ENCODE data around the gene SCLY. TPM values are rescaled to one million over a fixed set of nuclear protein-coding genes. Genes with fewer than 3 reads are reported as not detected.

The SCLY gene
- total RNA-seq, 1 experiment from 2014 or later = 28.7 TPM

- Histone ChIP-seq H2AFZ (ENCODE audit: low read depth, low read length, poor library complexity, severe bottlenecking) (no peak overlapping the region), H3K4me2 (ENCODE audit: low read length) (no peak overlapping the region), H3K79me2 (ENCODE audit: insufficient read depth, low read length) (no peaks in the 10 kb centered on the region), H3K27ac (ENCODE audit: low read depth, low read length) (no peak overlapping the region), H3K4me3 (replicated peaks in 1 of 2; ENCODE audit: low read depth in 1 of 2, low read length in 2 of 2) (no peak overlapping the region), H4K20me1 (ENCODE audit: insufficient read depth) (no peaks in the 10 kb centered on the region), H3K36me3 (ENCODE audit: control insufficient read depth in 1 of 2, insufficient read depth in 2 of 2, low read length in 2 of 2) (peaks cover 0 to 6% of the 10 kb centered on the region in 2 experiments; a peak in 1 of 4 replicates), H3K9ac (ENCODE audit: low read length) (no peak overlapping the region), H3K9me3 (ENCODE audit: control insufficient read depth in 1 of 2, insufficient read depth in 1 of 2, low read depth in 1 of 2, low read length in 2 of 2) (no peaks in the 10 kb centered on the region), H3K9me2 (ENCODE audit: insufficient read depth) (no peaks in the 10 kb centered on the region), H3K27me3 (ENCODE audit: insufficient read depth, low read length) (no peaks in the 10 kb centered on the region), H3K4me1 (ENCODE audit: control insufficient read depth in 1 of 2, insufficient read depth in 2 of 2, low read length in 2 of 2) (no peaks in the 10 kb centered on the region)
- no peak for ATAC-seq
- ChIA-PET POLR2A (no interaction called here), RAD21 (ENCODE audit: low non-redundant PET in 1 of 2, low total read pairs in 2 of 2, uncharacterized antibody in 2 of 2, unreplicated experiment in 2 of 2) (no interaction called here), CTCF (no interaction called here)
- no peak for TF ChIP-seq POLR2AphosphoS5 (IDR thresholded peaks at IDR 0.05; ENCODE audit: low read depth, low read length)
- no peak for TF ChIP-seq FOSL1 (IDR thresholded peaks at IDR 0.05; ENCODE audit: low read depth)
- TF ChIP-seq SP1 (IDR thresholded peaks at IDR 0.05; ENCODE audit: low read depth) = no peak
- no peak for TF ChIP-seq EZH2phosphoT487 (IDR thresholded peaks at IDR 0.05; ENCODE audit: borderline replicate concordance)
- TF ChIP-seq CTCF (IDR thresholded peaks at IDR 0.05 in 2 of 3, conservative IDR thresholded peaks at IDR 0.05 in 1 of 3; ENCODE audit: borderline replicate concordance in 1 of 3, insufficient read depth in 1 of 3, low read depth in 2 of 3, low read length in 2 of 3) = no peak
- no peak for TF ChIP-seq REST (IDR thresholded peaks at IDR 0.05; ENCODE audit: low read depth)
- TF ChIP-seq SIN3A (IDR thresholded peaks at IDR 0.05; ENCODE audit: low read depth) = no peak
- no peak for TF ChIP-seq ELF1 (IDR thresholded peaks at IDR 0.05; ENCODE audit: borderline replicate concordance, low read depth)
- no peak for TF ChIP-seq EZH2 (IDR thresholded peaks at IDR 0.05)
- no peak for TF ChIP-seq EGR1 (IDR thresholded peaks at IDR 0.05; ENCODE audit: low read depth)
- no peak for TF ChIP-seq SRF (IDR thresholded peaks at IDR 0.05; ENCODE audit: low read depth)
- TF ChIP-seq MAX (IDR thresholded peaks at IDR 0.05) = no peak
- TF ChIP-seq JUND (IDR thresholded peaks at IDR 0.05) = no peak
- no peak for TF ChIP-seq ZBTB33 (IDR thresholded peaks at IDR 0.05; ENCODE audit: extremely low read depth, insufficient replicate concordance, low read length)
- no peak for TF ChIP-seq ZFX (IDR thresholded peaks at IDR 0.05)
- no peak for TF ChIP-seq YY1 (IDR thresholded peaks at IDR 0.05; ENCODE audit: extremely low read depth, insufficient replicate concordance, low read depth, low read length)
- TF ChIP-seq ATF3 (IDR thresholded peaks at IDR 0.05) = no peak
- intact Hi-C loops (cut with micrococcal nuclease) = no loop called here
- BruUV-seq (replicated peaks) = no TSS peak
- no peak for DNase-seq (ENCODE audit: low read depth, low spot score)
Observed at GRCh38 chr2:238023608-238024007, 37.2 kb upstream of the SCLY start.
